Upper lobe of right lung (tissue), 1 donor: Measurements from ENCODE around the gene SREBF1. TPM values are rescaled to one million over a fixed set of nuclear protein-coding genes. Genes with fewer than 3 reads are reported as not detected.

Experiments used
- ATAC-seq: fragments of 200-7000 bp; cut with Tn5 transposase; one replicate; pipeline ENCODE4 v1.9.1; 2020; ENCODE audit warnings: mild to moderate bottlenecking, moderate library complexity
- DNase-seq: peaks from one replicate; pipeline ENCODE4 v3.0.0-alpha.2; 2020
- H3K27ac ChIP-seq: fragments of 200-600 bp; one replicate; pipeline ENCODE4 v1.8.0; 2022
- H3K27me3 ChIP-seq: fragments of 200-600 bp; one replicate; pipeline ENCODE4 v1.8.0; 2022; ENCODE audit warnings: mild to moderate bottlenecking
- H3K36me3 ChIP-seq: fragments of 200-600 bp; one replicate; pipeline ENCODE4 v1.8.0; 2022
- H3K4me1 ChIP-seq: fragments of 200-600 bp; one replicate; pipeline ENCODE4 v1.8.0; 2022
- H3K4me3 ChIP-seq: fragments of 200-600 bp; one replicate; pipeline ENCODE4 v1.8.0; 2022; ENCODE audit warnings: mild to moderate bottlenecking
- H3K9me3 ChIP-seq: fragments of 200-600 bp; one replicate; pipeline ENCODE4 v1.8.0; 2022
- intact Hi-C: fragments of 100-400 bp; cut with DNase I; formaldehyde crosslinking; loops from one replicate; pipeline ENCODE4 v1.11.0; 2022
- total RNA-seq: library from RNA; stranded (reverse); fragmentation: NEBNext Ultra II Directional; extraction: Animal tissue kit (Norgen Biotek cat#: 25700); gene quantifications from one replicate; pipeline ENCODE4 v1.2.1, GENCODE V29; 2021
- TF ChIP-seq, protein P1 (sequence below): fragments of 200-600 bp; IDR thresholded peaks from one replicate; pipeline ENCODE4 v1.8.0; 2022; ENCODE audit warnings: antibody characterized with exemption
- donor health status: DM: no; HTN: yes; CAD: no; lungs with severe emphysema.

Gene SREBF1
- total RNA-seq, 1 donor from 2014 or later, result 80.8 TPM

DNA sequence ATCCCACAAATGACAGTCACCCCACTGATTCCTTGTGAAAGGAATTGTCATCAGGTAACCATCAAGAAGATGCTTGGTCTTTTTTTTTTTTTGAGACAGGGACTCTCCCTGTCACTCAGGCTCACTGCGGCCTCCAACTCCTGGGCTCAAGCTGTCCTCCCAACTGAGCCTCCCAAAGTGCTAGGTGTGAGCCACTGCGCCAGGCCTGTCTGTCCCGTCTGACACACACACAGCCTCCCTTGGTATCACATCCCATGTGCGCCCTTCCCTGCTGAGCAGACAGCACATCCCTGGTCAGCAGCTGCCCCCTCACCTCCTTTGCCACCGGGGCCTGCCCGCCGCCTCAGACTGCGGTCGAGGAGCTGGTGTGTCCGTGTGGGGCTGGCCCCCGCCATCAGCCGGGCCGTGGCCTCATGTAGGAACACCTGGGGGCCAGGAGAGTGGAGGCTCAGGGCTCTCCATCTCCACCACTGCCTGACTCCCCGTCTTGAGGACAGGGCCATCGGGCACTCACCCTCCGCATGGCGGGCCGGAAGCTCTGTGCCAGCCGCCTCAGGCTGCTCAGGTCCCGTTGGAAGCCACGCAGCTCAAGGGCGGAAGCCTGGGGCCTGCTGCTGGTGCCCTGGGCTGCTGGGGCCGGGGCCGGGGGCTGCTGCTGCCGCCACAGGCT is 23.6 kb downstream of the SREBF1 start:
- H3K4me3 ChIP-seq, result no peak overlapping the region
- no peaks in the 10 kb centered on the region for H3K9me3 ChIP-seq
- ATAC-seq (no peak), DNase-seq (no peak)
- peaks cover 51% of the 10 kb centered on the region for H3K36me3 ChIP-seq
- intact Hi-C loops, result loop anchor here (5.0 to 10.0 kb wide), 2 partner anchors 44 to 102 kb away; no protein-coding TSS in a partner anchor
- no peaks in the 10 kb centered on the region for H3K27me3 ChIP-seq
- H3K4me1 ChIP-seq, result peaks cover 7% of the 10 kb centered on the region
- H3K27ac ChIP-seq, result no peak overlapping the region
- TF ChIP-seq, protein P1, sequence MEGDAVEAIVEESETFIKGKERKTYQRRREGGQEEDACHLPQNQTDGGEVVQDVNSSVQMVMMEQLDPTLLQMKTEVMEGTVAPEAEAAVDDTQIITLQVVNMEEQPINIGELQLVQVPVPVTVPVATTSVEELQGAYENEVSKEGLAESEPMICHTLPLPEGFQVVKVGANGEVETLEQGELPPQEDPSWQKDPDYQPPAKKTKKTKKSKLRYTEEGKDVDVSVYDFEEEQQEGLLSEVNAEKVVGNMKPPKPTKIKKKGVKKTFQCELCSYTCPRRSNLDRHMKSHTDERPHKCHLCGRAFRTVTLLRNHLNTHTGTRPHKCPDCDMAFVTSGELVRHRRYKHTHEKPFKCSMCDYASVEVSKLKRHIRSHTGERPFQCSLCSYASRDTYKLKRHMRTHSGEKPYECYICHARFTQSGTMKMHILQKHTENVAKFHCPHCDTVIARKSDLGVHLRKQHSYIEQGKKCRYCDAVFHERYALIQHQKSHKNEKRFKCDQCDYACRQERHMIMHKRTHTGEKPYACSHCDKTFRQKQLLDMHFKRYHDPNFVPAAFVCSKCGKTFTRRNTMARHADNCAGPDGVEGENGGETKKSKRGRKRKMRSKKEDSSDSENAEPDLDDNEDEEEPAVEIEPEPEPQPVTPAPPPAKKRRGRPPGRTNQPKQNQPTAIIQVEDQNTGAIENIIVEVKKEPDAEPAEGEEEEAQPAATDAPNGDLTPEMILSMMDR, result no peak

DNA sequence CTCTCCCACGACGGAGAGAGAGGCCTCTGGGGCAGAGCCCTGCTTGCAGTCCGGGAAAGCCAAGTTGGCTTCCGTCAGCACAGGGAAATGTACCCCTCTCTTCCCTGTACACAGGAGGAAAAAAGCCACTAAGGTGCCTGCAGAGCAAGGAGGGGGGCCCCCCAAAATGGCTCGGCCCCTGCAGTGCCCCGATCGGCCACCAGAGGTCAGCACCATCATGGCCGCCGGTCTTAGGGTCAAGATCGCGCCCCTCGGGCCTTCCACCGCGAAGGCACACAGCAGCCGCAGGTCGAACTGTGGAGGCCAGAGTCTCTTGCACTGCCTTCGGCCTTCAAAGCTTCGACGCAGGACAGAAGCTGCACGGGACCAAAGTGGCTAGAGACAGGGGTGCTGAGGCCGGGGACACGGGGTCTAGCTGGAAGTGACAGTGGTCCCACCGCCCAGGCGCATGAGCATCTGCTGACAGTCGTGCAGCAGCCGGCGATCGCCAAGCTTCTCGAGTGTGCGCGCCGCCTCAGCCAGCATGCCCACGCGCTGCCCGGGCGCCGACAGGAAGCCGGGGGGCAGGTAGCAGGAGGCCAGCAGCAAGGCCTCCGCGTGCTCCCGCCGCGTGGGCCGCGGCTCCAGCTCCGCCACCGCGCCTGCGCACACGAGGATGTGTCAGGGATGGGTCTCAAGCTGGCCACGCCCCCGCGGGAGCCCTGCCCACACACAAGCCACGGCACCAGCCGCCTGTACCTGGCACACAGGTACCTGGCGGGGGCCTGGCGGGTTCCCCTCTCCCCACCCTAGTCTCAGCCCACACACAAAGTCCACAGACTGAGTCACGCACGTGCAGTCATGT is 24.4 kb downstream of the SREBF1 start:
- TF ChIP-seq, protein P1, result peak; percentile 100
- DNase-seq (peak; percentile 86), ATAC-seq (peak; percentile 83)
- Histone ChIP-seq H3K27ac (peak overlapping the region; percentile 42), H3K36me3 (peaks cover 47% of the 10 kb centered on the region), H3K4me3 (no peak overlapping the region), H3K4me1 (peaks cover 5% of the 10 kb centered on the region), H3K9me3 (no peaks in the 10 kb centered on the region), H3K27me3 (no peaks in the 10 kb centered on the region)
- intact Hi-C loops, result loop anchor here (5.0 to 10.0 kb wide), 2 partner anchors 45 to 102 kb away; no protein-coding TSS in a partner anchor

DNA sequence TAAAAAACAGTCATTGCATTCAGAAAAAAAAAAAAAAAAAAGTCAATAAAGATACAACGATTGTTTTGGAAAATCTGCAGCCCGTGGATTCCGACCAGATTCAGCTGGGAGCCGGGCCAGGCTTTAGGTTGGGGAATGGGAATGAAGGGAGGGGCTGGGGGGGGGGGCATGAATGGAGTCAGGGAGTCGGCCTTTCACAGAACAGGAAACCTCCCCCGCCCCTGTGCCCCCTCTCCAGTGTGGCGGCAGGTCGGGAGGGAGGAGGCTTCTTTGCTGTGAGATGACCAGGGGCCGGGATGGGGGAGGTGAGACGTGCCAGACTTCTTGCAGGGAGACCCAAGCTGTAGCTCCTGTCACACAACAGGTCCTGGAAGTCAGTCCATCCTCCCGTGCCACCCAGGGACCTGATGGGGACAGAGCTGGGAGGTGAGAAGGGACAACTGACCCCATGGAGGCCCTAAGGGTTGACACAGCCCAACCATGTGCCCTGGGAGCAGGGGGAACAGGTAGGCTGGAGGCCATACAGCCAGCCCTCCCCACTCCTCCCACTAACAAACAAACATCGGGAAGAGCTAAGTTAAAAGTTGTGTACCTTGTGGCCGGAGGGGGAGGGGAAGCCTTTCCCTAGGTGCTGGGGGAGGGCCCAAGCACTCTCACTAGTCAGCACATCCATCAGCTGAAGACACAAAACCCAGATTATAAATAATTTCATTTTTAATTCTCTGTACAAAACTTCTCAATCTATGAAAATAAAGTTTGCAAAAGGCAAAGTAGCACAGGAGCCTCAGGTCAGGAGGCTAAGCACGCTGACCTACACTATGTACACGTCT is 25.2 kb downstream of the SREBF1 start:
- DNase-seq (no peak), ATAC-seq (no peak)
- peak overlapping the region; percentile 42 for H3K27ac ChIP-seq

DNA sequence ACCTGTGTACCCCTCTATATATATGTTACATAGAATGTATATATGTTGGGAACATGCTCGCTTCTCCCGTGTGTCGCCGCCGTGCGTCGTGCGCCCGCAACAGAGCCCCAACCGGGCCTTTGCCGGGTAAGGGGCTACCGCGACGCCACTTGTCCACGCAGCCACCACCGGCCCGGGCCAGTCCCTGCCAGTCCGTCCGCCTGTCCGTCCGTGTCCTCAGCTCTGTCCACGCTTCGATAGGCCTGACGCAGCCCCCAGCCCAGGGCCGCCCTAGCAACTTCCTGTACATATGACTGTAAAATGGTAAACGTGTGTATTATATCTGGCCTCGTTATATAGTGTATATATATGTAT is 25.9 kb downstream of the SREBF1 start:
- intact Hi-C loops, result loop anchor here (5.0 to 10.0 kb wide), 2 partner anchors 46 to 104 kb away; no protein-coding TSS in a partner anchor
- DNase-seq (no peak), ATAC-seq (no peak)
- Histone ChIP-seq H3K27me3 (no peaks in the 10 kb centered on the region), H3K4me3 (no peak overlapping the region), H3K4me1 (peaks cover 5% of the 10 kb centered on the region), H3K36me3 (peaks cover 39% of the 10 kb centered on the region), H3K9me3 (no peaks in the 10 kb centered on the region), H3K27ac (no peak overlapping the region)
- TF ChIP-seq, protein P1, result no peak

More for the DNA sequence above, 25.2 kb downstream of the SREBF1 start:
- H3K4me1 ChIP-seq, result peaks cover 5% of the 10 kb centered on the region
- H3K4me3 ChIP-seq, result no peak overlapping the region
- no peaks in the 10 kb centered on the region for H3K27me3 ChIP-seq
- TF ChIP-seq, protein P1, result no peak
- intact Hi-C loops, result loop anchor here (5.0 to 10.0 kb wide), 2 partner anchors 46 to 103 kb away; no protein-coding TSS in a partner anchor
- no peaks in the 10 kb centered on the region for H3K9me3 ChIP-seq
- H3K36me3 ChIP-seq, result peaks cover 38% of the 10 kb centered on the region
